ENCODE results near the gene CFTR.
A peak's percentile ranks its signal among the peaks of the same experiment; 100 is the strongest.

DNA sequence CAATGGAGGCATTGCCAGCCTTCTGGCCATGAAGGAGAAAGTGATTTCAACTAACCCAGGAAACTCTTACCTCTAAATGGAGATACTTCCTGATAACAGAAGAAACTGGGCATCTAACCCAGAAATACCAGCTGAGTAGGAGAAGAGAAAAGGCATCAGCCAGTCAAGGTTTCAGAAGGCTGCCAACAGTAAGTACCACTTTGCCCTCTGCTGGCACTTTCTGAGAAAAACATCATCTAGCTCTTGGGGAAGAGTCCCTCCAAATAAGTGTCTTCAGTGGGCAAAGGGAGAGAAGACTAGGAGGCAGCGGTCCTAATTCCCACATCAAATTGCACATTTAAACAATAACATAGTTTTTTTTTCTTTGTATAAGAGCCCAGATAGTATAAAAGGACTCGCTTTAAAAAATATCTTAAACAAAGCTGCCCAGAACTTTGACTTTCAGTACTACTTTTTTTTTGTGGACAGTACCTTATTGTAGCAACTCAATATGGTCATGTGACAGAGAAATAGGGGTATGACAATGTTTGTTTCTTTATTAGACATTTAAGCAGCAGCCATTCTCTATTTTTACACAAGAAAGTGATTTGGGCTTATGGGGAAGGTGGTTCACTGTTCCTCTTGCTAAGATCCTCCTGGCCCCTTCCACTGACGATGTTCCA, 236.1 kb downstream of the CFTR start:
- TF ChIP-seq CTCF (conservative IDR thresholded peaks at IDR 0.05; ENCODE audit: low read depth, low read length) = peak; percentile 68
- no peak for TF ChIP-seq EZH2 (IDR thresholded peaks at IDR 0.05; ENCODE audit: borderline replicate concordance, low read depth, low read length, poor library complexity, severe bottlenecking)

All from A673 (cell line).